Amygdala (tissue), 56 donors: Measurements from ENCODE around the gene RCC1.
"Not testable (repeated sequence)": the region's sequence is repeated elsewhere in the genome, so short reads cannot be mapped to it uniquely, and the experiment has no call there.

Source experiments
- DNase-seq, 56 donors: peaks; one replicate each; lab custom pipeline; 2025; lab: John Stamatoyannopoulos, UW

RCC1 gene

DNA sequence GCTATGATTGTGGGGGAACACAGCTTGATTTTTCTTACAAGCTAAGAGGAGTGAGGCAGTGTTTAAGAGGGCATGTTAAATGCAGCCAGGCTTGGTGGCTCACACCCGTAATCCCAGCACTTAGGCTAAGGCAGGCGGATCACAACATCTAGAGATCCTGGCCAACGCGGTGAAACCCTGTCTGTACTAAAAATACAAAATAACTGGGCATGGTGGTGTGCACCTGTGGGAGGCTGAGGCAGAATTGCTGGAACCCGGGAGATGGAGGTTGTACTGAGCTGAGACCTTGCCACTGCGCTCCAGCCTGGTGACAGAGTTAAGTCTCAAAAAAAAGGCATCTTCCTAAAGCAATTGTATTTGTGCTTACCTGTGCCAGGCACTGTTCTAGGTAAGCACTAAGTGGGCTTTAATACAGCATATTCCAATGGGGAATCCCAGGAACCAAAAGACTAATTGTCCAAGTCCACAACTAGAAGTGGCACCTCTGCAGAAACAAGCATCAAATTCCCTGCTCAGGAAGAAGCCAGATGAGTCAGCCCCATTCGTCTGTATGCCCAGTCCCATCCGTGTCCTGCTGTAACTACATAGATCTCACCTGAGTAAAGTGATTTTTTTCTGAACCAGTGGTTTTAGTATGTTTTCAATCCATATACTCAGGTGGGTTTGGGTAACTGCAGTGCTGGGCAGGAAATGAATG lies 4.6 kb downstream of the RCC1 start:
- DNase-seq, result no peak

DNA sequence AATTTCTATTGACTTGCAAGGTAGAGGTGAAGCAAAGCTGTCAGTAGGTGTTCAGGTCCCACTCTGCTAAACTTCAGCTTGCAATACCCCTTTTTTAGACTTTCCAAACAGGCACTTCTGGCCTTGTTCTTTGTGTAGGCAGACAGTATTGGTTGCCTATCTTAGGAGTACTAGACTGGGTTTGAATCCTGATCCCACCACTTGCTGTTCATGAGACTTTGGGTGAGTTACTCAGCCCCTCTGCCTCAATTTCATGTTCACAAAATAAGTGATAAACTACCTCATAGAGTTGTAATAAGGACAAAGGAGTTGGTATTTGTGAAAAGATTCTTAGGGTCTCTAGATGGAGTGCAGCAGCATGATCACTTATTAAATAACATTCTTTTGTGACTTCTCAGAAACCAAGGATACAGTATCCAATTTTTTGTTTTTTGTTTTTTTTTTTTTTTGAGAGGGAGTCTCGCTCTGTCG lies 5.2 kb downstream of the RCC1 start:
- no peak for DNase-seq

DNA sequence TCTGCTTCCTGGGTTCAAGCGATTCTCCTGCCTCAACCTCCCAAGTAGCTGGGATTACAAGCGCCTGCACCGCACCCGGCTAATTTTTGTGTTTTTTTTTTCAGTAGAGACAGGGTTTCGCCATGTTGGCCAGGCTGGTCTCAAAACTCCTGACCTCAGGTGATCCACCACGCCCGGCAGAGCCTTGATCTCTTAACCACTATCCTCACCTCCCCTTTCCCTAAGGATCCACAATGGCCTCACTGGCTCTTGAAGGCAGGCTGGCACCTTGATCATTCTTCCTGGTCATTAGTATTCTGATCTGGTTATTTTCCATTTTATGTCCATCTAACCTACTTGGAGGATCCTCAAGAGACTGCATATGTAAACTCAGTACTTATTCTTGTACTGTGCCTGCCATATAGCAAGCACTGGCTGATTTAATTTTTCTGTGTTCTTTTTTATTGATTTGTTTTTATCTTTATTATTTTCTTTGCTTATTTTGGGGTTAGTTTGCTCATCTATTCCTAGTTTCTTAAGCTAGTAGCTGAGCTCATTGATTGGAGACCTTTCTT lies 6.3 kb downstream of the RCC1 start:
- no peak for DNase-seq

DNA sequence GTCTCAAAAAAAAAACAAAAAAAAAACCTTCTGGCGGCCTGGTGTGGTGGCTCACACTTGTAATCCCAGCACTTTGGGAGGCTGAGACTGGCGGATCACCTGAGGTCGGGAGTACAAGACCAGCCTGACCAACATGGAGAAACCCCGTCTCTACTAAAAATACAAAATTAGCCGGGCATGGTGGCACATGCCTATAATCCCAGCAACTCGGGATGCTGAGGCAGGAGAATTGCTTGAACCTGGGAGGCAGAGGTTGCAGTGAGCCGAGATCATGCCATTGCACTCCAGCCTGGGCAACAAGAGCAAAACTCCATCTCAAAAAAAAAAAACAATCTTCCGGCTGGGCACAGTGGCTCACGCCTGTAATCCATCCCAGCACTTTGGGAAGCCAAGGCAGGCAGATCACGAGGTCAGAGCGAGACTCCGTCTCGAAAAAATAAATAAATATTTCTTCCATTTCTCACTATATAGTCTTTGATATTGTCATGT lies 8.6 kb downstream of the RCC1 start:
- not testable (repeated sequence) for DNase-seq

DNA sequence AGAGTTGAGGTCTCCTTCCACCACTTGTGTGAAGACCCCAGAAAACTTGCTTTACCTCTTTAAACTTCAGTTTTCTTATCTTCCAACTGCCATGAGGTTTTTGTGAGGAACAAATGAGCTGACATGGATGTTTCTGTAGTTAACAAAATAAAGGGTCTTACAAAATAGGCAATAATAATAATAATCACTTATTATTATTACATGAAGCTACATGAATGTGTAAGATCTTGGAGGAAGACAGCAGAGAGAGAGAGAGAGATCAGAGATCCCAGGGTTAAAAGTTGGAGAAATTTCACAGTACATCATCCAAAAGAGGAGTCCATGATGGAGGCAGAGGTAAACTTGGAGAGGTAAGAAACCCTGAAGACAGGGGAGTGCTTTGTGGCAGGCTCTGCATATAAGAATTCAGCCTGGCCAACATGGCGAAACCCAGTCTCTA lies 10.7 kb downstream of the RCC1 start:
- no peak for DNase-seq

DNA sequence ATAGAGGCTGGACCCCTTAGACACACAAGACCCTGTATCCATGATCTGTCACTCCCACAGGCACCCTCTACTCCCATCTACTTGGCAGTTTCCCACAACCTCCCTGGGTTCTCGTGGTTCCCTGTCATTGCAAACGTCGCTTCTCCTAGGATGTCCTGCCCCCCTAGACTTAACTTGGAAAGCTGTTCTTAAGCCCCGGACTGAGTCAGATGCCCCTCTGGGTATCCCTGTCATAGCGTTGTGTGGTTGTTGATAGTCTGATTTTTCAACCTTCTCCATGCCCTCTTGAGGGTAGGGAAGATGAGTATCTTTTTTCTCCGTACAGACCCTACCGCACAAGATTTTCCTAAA lies 11.8 kb downstream of the RCC1 start:
- peak in 3 of 56 donors; percentile 29 to 45 (median 33) for DNase-seq

DNA sequence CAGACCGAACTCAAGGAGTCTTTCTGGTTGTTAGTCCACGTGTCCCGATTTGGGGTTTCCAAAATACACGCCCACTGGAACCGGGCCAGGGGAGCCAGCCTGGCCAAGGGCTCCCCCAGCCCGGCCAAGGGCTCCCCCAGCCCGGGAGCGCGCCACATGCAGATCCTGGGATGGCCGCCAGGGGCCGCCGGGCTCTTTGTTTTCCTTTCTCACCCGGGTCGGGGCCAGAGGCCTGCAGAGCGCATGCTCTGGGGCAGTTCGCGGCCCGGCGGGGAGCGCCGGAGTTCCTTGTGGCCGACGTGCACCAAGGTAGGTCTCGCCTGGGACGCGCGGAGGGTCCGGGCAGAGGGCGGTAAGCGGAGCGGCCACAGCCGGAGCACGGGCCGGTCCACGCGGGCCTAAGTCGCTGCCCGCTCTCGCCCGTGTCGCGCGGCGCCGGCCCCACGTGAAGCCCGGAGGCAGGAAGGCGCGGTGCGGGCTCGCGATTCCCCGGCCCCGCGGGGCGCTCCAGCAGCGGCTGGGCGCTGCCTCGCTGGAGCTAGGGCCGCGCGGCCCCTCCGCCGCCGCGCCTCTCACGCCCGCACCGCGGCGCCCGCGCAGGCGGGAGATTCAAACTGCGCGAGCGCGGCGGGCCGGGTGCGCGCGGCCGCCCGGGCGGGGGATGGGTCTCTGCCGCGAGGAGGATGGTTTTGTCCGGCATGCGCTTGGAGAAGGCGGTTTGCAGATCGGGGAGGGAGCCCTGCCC lies 12.3 kb downstream of the RCC1 start:
- peak; percentile 20 to 88 (median 74) for DNase-seq

DNA sequence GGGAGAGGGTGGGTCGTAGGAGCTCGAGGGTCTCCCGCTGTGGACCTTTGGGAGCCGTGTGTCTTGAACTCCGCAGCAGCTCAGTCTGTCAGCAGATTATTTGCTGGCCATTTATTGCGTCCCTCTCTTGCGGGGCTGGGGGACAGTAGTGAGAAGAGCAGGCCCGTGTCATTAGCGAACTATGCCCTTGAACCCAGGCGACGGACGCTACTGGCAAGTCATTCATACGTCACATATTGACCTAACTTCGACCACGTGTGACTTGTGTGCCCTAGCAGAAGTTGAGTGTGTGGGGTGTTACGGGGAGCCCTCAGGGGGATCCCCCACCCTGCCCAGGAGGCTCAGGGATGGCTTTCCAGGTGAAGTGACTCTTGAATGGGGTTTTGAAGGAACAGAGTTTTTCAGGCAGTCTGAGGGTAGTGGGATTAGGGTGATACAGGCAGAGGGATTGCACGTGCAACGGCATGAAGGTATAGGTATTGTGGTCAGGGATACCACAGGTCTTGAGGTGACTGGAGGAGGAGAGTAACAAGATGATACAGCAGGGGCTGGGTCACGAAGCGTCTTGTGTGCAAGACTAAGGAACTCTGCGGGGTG lies 13.0 kb downstream of the RCC1 start:
- peak in 1 of 56 donors; percentile 29 for DNase-seq

DNA sequence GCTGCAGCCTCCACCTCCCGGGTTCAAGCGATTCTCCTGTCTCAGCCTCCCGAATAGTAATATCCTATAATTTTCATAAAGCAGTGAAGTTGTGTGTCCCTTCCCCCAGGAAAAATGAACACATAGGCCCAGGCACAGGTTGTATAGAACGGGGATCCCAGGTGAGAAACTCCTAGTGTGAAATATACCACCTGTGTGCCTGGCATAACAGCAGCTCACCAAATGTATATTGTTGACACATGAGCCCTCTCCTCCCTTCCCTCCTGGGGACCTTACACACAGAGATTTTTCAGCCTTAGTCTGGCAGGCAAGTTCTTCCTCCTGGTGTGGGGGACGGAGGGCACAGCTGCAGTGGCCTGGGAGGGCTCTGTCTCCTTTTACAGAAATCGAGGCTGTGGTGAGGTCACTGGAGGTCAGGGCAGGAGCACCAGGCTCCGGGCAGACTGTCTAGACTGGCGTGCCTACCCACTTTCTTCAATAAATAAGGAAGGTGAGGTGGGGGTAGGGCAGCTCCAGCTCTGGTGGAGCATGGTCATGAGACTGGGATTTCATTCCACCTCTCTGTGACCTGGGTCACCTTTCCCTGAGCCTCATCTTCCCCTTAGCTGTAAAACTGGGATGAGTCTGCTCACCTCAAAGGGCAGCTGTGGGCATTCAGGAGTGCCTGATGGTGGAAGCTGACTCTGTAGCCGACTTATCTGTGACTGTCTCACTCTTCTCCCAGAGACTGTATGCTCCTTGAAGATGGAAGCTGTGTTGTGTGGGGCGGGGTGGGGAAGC lies 14.3 kb downstream of the RCC1 start:
- DNase-seq, result no peak

DNA sequence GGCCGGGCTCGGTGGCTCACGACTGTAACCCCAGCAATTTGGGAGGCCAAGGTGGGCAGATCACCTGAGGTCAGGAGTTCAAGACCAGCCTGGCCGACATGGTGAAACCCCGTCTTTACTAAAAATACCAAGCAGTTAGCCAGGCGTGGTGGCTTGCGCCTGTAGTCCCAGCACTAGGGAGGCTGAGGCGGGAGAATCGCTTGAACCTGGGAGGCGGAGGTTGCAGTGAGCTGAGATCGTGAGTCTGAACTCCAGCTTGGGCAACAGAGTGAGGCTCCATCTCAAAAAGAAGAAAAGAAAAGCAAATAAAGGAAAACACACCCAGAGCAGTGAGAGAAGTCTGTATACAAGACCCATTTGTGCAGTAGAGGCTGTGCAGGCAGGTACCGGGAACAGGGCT lies 15.0 kb downstream of the RCC1 start:
- DNase-seq, result not testable (repeated sequence)

DNA sequence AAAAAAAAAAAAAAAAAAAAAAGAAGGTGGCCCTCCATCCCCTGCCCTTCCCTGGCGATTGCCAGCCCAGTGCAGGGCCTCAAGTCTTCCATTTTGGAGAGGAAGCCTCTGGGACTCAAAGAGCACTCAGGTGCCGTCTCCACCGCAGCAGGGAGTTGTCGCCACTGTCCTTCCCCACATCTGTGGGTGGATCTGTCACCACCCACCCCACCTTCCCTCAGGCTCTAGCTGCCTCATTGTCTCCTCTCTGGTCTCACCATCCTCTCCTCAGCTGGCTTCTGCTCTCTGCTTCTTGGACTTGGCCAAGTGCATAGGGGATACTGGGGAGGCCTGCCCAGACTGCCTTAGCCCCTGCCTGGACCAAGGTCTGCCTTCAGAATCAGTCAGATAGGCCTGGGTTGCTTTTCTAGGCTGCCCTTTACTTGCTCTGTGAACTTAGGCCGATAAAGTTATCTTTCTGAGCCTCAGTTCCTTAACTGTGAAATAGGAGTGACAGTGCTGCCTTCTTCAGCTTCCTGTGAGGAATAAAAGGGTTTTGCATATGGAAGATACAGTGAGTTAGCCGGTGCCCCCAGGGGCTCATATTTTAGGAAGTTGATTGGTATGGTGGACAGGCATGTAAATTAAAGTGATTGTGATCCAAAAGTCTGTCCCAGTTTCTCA lies 15.8 kb downstream of the RCC1 start:
- no peak for DNase-seq

DNA sequence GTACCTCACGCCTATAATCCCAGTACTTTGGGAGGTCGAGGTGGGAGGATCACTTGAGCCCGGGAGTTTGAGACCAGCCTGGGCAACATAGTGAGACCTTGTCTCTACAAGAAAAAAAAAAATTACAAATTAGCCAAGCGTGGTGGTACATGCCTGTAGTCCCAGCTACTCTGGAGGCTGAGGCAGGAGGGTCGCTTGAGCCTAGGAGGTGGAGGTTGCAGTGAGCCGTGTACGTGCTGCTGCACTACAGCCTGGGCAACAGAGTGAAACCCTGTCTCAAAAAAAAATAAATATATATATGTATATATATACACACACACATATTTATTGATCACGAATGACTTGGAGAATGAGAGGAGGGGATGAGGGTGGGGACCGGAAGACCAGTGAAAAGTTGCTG lies 16.7 kb downstream of the RCC1 start:
- DNase-seq, result not testable (repeated sequence)

DNA sequence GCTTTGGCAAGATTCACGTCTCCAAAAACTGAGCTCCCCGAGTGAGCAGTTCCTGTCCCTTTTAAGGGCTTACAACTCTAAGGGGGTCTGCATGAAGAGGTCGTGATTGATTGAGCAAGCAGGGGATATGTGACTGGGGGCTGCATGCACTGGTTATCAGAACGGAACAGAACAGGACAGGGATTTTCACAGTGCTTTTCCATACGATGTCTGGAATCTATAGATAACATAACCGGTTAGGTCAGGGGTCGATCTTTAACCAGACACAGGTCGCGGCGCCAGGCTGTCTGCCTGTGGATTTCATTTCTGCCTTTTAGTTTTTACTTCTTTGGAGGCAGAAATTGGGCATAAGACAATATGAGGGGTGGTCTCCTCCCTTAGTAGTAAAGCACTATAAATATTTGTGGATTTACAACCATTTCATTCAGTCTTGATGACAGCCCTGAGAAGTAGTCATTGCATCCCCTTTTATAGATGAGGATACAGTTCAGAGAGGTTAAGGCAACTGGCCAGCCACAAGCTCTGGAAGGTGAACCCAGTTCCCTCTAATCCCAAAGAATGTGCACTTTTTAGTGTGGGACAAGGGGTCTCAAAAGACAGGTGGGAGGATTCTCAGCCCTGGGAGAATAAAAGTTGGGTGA lies 19.3 kb downstream of the RCC1 start:
- DNase-seq, result not testable (repeated sequence)

DNA sequence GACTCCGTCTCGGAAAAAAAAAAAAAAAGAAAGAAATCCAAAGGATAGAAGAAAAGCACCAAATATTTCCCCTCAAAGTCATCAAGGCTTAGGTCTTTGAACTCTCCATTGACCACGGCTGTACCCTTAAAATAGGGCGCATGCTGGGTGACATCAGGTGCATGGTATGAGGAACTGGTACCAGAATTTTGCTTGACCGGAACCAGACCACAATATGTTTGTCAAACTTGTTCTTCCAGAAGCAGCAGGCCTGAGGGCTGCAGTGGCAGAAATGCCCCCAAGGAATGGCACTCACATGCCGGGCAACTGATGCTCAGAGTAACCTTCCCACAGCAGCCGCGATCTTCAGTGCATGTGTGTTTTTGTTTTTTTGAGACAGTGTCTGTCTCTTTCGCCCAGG lies 21.0 kb downstream of the RCC1 start:
- no peak for DNase-seq

DNA sequence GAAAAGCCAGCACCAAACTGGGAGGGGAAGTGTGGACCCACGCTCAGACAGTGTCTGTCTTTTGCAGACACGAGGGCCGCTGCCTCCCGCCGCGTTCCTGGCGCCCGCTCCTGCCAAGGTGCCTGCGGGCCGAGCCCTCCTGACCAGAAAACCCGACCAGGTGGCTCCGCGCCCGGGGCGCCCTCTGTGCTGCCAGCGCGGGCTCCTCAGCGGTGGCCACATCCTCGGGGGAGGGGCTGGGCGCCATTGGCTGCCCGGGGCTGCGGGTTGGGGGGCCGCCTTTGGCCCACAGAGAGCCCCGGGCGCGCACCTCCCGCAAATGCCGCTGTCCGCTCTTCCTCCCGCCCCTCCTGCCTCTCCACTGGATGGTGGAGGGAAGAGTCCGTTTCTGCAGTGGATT lies 24.6 kb downstream of the RCC1 start:
- DNase-seq, result no peak

DNA sequence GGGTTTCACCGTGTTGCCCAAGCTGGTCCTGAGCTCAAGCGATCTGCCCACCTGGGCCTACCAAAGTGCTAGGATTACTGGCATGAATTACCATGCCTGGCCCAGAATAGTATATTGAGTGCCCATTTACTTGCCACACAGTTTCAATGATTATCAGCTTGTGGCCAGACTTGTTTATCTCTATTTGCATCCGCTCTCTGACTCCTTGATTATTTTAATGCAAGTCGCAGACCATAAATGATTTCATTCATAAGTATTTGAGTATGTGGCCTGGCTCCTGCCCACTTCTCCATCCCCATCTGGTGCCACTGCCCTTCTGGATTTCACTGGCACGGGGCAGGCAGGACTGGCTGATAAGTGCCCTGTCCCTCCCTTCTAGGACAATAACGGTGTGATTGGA lies 28.8 kb downstream of the RCC1 start:
- DNase-seq, result no peak

DNA sequence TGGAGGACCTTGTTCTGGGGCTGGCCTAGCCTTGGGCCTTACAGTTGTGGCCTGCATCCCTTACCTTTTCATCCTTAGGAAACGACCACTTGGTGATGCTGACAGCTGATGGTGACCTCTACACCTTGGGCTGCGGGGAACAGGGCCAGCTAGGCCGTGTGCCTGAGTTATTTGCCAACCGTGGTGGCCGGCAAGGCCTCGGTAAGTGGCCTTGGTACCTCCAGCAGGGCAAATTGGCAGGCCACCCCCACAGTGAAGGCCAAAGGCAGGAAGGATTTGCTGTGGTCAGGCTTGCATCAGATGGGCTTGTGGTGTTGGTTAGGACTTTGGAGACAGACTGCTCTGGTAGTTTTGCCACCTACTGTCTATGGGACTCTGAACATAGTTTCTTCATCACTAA lies 29.3 kb downstream of the RCC1 start:
- DNase-seq, result no peak

DNA sequence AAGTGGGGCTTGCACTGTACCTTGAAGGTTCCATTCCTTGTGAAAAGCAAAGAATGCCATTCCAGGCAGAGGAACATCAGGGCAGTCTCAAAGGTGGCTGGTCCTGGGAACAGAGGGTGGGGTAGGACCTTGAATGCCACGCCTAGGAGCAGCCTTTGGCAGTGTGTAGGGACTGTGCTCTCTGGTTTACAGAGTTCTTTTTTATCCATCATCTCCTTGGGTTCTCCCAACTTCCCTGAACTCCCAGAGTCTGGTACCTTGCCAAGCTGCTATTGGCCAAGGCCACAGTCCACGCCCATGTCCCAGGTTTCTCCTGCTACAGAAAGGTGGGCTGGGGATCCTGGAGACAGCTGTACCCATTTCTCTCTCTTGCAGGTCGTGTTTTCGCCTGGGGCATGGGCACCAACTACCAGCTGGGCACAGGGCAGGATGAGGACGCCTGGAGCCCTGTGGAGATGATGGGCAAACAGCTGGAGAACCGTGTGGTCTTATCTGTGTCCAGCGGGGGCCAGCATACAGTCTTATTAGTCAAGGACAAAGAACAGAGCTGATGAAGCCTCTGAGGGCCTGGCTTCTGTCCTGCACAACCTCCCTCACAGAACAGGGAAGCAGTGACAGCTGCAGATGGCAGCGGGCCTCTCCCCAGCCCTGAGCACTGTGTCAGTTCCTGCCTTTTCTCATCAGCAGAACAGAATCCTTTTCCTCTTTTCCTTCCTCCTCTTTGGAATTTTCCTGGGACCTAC lies 31.8 kb downstream of the RCC1 start:
- peak in 24 of 56 donors; percentile 2 to 62 (median 18) for DNase-seq

DNA sequence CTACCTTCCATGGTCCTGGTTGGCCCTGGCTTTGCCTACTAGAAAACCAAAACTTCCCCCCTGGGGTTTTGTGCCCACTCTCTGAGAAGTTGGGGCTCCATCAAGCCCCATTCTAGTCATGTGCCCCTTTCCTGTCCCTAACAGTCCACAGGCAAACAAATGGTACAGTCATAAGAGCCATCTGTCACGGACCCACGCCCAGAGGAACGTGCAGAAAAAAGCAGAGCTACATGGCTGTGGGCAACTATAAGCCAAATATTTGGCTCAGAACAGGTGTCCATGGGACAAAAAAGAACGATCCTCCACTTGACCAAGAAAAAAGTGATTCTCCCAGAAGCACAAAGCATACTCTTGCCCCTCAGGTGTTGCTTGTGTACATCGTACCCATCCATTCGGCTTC lies 32.4 kb downstream of the RCC1 start:
- no peak for DNase-seq
